ENCODE results near the gene CYSTM1. TPM values are rescaled to one million over a fixed set of nuclear protein-coding genes. Genes with fewer than 3 reads are reported as not detected.

The CYSTM1 gene
- total and polyA plus RNA-seq, 4 donors = 8.1 to 45.7 (median 23.4) TPM

- TF ChIP-seq EGR1 (IDR thresholded peaks at IDR 0.05; ENCODE audit: low read depth in 2 of 2) = no peak
These were observed 68.0 kb downstream of the CYSTM1 start (continued) for GRCh38 chr5:140242890-140243585.

GRCh38 chr5:140243706-140244250 is 68.8 kb downstream of the CYSTM1 start:
- 81% methylated on average over 4 of the region's 4 CpGs for WGBS
- peaks cover 0 to 8% (median 3%) of the 10 kb centered on the region in 4 donors for H3K36me3 ChIP-seq (ENCODE audit: control insufficient read depth in 4 of 4, insufficient read depth in 3 of 4, low read depth in 1 of 4, low read length in 3 of 4)
- H3K4me1 ChIP-seq (ENCODE audit: control insufficient read depth in 4 of 4, insufficient read depth in 4 of 4, low read length in 3 of 4) = peaks cover 4 to 19% (median 17%) of the 10 kb centered on the region in 4 donors

More at GRCh38 chr5:140243706-140244250, 68.8 kb downstream of the CYSTM1 start:
- Histone ChIP-seq H3K27me3 (ENCODE audit: control insufficient read depth in 4 of 4, insufficient read depth in 4 of 4, low read length in 3 of 4) (no peaks in the 10 kb centered on the region), H3K9me3 (ENCODE audit: control insufficient read depth in 4 of 4, low read length in 3 of 4) (no peaks in the 10 kb centered on the region), H3K9ac (ENCODE audit: low read depth in 1 of 2, low read length in 2 of 2) (no peak overlapping the region), H3K4me3 (ENCODE audit: low read depth in 1 of 3, low read length in 3 of 3) (no peak overlapping the region), H3K27ac (ENCODE audit: low read depth in 1 of 2, low read length in 2 of 2) (no peak overlapping the region)
- no peak for TF ChIP-seq HNF4A (conservative IDR thresholded peaks at IDR 0.05)
- no peak for TF ChIP-seq MAX (IDR thresholded peaks at IDR 0.05)
- no peak for TF ChIP-seq REST (IDR thresholded peaks at IDR 0.05)
- no peak for TF ChIP-seq FOXA1 (IDR thresholded peaks at IDR 0.05)
- no peak for TF ChIP-seq RXRA (IDR thresholded peaks at IDR 0.05)
- no peak for TF ChIP-seq CTCF (IDR thresholded peaks at IDR 0.05; ENCODE audit: low read depth, low read length, missing input control)
- no peak for TF ChIP-seq ATF3 (IDR thresholded peaks at IDR 0.05)
- TF ChIP-seq TAF1 (conservative IDR thresholded peaks at IDR 0.05) = no peak
- no peak for TF ChIP-seq NR2F2 (IDR thresholded peaks at IDR 0.05)
- no peak for TF ChIP-seq GABPA (IDR thresholded peaks at IDR 0.05 in 1 of 2, conservative IDR thresholded peaks at IDR 0.05 in 1 of 2)
- no peak for TF ChIP-seq EGR1 (IDR thresholded peaks at IDR 0.05; ENCODE audit: low read depth in 2 of 2)
- TF ChIP-seq ZBTB33 (IDR thresholded peaks at IDR 0.05) = no peak
- TF ChIP-seq HNF4G (IDR thresholded peaks at IDR 0.05) = no peak
- no peak for TF ChIP-seq RAD21 (IDR thresholded peaks at IDR 0.05)
- no peak for TF ChIP-seq JUND (IDR thresholded peaks at IDR 0.05)
- TF ChIP-seq YY1 (IDR thresholded peaks at IDR 0.05) = no peak
- no peak for TF ChIP-seq SP1 (IDR thresholded peaks at IDR 0.05)
- TF ChIP-seq FOXA2 (IDR thresholded peaks at IDR 0.05) = no peak
- DNase-seq (ENCODE audit: low spot score) = no peak
